Activated CD4-positive, alpha-beta T cell treated with anti-CD3 and anti-CD28 coated beads for 1 hour (primary cell): ENCODE measurements around the gene NATD1.

Experiments used
- DNase-seq: peaks from one replicate; pipeline ENCODE4 v3.0.0-alpha.2; 2020

NATD1 gene

DNA sequence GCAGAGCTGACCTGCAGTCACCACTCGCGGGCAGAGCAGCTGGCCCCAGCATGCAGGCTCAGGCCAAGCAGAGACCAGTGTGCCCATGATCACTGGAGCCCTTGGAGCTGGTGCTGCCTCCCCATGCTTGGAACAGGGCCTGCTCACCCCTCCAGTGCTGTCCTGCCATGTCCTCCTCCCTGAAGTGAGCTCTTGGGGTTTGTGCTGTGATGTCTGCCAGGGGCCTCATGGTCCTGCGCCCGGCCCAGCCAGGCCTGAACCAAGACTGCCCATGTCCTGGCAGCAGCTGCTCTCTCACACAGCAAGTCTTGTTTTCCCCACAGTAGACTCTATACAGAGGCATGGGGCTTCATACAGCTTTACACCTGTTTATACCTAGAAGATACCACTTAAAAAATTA, 63.8 kb downstream of the NATD1 start:
- no peak for DNase-seq
